Ishikawa (cell line): ENCODE results near the gene SLC6A1.

Experiments used
- EP300 ChIP-seq: IDR thresholded peaks from 2 replicates; pipeline ENCODE4 v1.6.1; 2012; ENCODE audit warnings: borderline replicate concordance
- RAD21 ChIP-seq: IDR thresholded peaks from 2 replicates; pipeline ENCODE4 v1.6.1; 2012; ENCODE audit warnings: low read depth

DNA sequence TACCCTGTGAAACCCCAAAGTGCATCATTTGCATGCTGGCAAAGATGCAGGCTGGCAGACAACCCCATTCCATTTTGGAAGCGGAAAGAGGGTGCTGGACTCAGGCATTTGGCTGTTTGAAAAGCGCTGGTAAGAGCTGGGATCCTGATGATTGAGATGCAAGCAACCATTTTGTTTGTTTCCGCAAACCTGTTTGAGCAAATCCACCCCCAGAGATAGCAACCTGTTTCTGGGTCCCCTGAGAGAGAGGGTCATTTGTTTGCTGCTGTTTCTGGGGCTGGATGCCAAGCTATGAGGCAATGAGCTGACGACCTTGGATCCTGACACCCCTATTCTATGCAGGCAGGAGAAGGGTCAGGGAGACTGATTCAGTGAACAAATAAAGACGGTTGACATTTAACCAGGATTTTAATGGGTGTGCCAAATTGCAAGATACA, 9.8 kb downstream of the SLC6A1 start:
- TF ChIP-seq RAD21 (no peak), EP300 (no peak)
